Bronchial epithelial cell (primary cell): Measurements from ENCODE around the gene ARHGAP6. TPM values are rescaled to one million over a fixed set of nuclear protein-coding genes. Genes with fewer than 3 reads are reported as not detected.

Experiments
- DNase-seq: peaks from one replicate; pipeline ENCODE4 v3.0.0-alpha.2; 2010; ENCODE audit warnings: low read depth
- FAIRE-seq: peaks from 2 replicates; lab custom pipeline; 2011; peaks lifted over from hg19 to GRCh38; lab: Jason Lieb, UNC
- H3K27me3 ChIP-seq: 2 replicates; pipeline ENCODE4 v1.5.1; 2011; ENCODE audit warnings: low read length; ENCODE audit not compliant: control insufficient read depth, insufficient read depth
- H3K36me3 ChIP-seq: 2 replicates; pipeline ENCODE4 v1.5.1; 2011; ENCODE audit warnings: low read length; ENCODE audit not compliant: control insufficient read depth, insufficient read depth
- H3K4me3 ChIP-seq: 2 replicates; pipeline ENCODE4 v1.5.1; 2011; ENCODE audit warnings: mild to moderate bottlenecking, low read depth, low read length, control low read depth
- CTCF ChIP-seq: IDR thresholded peaks from 2 replicates; pipeline ENCODE4 v1.5.1; 2011; ENCODE audit warnings: mild to moderate bottlenecking, moderate library complexity, low read length, control low read depth, inconsistent platforms; ENCODE audit not compliant: insufficient read depth, severe bottlenecking
- total RNA-seq: library from RNA; depleted of rRNA; stranded (reverse); fragments of >200 nt; gene quantifications from 2 replicates; pipeline ENCODE4 v1.2.1, GENCODE V29; 2014

The ARHGAP6 gene
- total RNA-seq, 1 donor from 2014 or later, result under 0.01 TPM

- H3K36me3 ChIP-seq, result no peaks in the 10 kb centered on the region
- H3K27me3 ChIP-seq, result no peaks in the 10 kb centered on the region
- no peak overlapping the region for H3K4me3 ChIP-seq
- DNase-seq (no peak), FAIRE-seq (no peak)
- no peak for TF ChIP-seq CTCF
These were observed 73.9 kb downstream of the ARHGAP6 start for GRCh38 chrX:11591723-11592346.

- H3K36me3 ChIP-seq, result no peaks in the 10 kb centered on the region
- TF ChIP-seq CTCF, result no peak
- no peak overlapping the region for H3K4me3 ChIP-seq
- DNase-seq, result no peak
- no peak for FAIRE-seq
- no peaks in the 10 kb centered on the region for H3K27me3 ChIP-seq
These were observed 76.1 kb downstream of the ARHGAP6 start for GRCh38 chrX:11589641-11590040.

- TF ChIP-seq CTCF, result no peak
- DNase-seq (no peak), FAIRE-seq (no peak)
- no peaks in the 10 kb centered on the region for H3K36me3 ChIP-seq
- H3K27me3 ChIP-seq, result no peaks in the 10 kb centered on the region
- no peak overlapping the region for H3K4me3 ChIP-seq
These were observed 77.6 kb downstream of the ARHGAP6 start for GRCh38 chrX:11588097-11588496.

GRCh38 chrX:11585174-11585573 is 80.5 kb downstream of the ARHGAP6 start:
- Histone ChIP-seq H3K36me3 (no peaks in the 10 kb centered on the region), H3K27me3 (no peaks in the 10 kb centered on the region), H3K4me3 (no peak overlapping the region)
- FAIRE-seq, result no peak
- no peak for TF ChIP-seq CTCF
- no peak for DNase-seq

GRCh38 chrX:11580789-11581188 is 84.9 kb downstream of the ARHGAP6 start:
- no peaks in the 10 kb centered on the region for H3K36me3 ChIP-seq
- no peak for TF ChIP-seq CTCF
- H3K4me3 ChIP-seq, result no peak overlapping the region
- DNase-seq, result no peak
- H3K27me3 ChIP-seq, result no peaks in the 10 kb centered on the region
- FAIRE-seq, result no peak
